ENCODE results near the gene ELMO2. TPM values are rescaled to one million over a fixed set of nuclear protein-coding genes. Genes with fewer than 3 reads are reported as not detected.
A peak's percentile ranks its signal among the peaks of the same experiment; 100 is the strongest.

Gene ELMO2
- total RNA-seq, 3 donors from 2014 or later (not counting 1 experiment from before 2014, with no cell fraction given): 108 to 156 (median 142) TPM

DNA sequence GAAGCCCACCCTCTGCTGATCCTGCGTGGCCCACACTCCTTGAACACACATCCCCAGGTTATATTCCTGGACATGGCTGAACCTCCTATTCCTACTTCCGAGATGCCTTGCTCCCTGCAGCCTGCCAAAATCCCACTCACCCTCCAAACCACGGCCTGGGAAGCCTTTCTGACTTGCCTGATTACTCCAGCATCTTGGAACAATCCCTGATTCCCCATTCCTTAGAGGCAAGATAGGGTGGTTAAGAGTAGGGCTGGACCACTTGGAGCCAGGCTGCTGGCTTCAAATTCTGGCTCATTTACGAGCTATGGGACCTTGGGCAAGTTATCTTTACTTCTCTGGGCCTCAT is 52.2 kb downstream of the ELMO2 start:
- no peak overlapping the region for H3K27ac ChIP-seq (ENCODE audit: low read length)
- no peaks in the 10 kb centered on the region for H3K9me3 ChIP-seq (ENCODE audit: control insufficient read depth, insufficient read depth, low read length)
- intact Hi-C loops (cut with micrococcal nuclease): no loop called here
- Mint-ChIP-seq H3K27ac (peak overlapping the region in 1 of 2 donors; percentile 42), H3K9me3 (no peaks in the 10 kb centered on the region), H3K4me3 (no peak overlapping the region), H3K4me1 (peaks cover 28 to 58% of the 10 kb centered on the region in 2 donors), H3K27me3 (ENCODE audit: low read depth in 2 of 2) (no peaks in the 10 kb centered on the region), H3K36me3 (no peaks in the 10 kb centered on the region)
- ATAC-seq: no peak
- no peak overlapping the region for H3K4me3 ChIP-seq (ENCODE audit: low read length)
- H3K27me3 ChIP-seq (ENCODE audit: control insufficient read depth, insufficient read depth, low read length): no peaks in the 10 kb centered on the region
- peaks cover 22% of the 10 kb centered on the region for H3K36me3 ChIP-seq (ENCODE audit: control insufficient read depth, insufficient read depth, low read length)
- 95% methylated on average over 4 of the region's 4 CpGs for WGBS (ENCODE audit: insufficient coverage)
- H3K4me1 ChIP-seq (ENCODE audit: control insufficient read depth, insufficient read depth, low read length): peaks cover 20% of the 10 kb centered on the region
- DNase-seq: no peak
- TF ChIP-seq, protein P1, sequence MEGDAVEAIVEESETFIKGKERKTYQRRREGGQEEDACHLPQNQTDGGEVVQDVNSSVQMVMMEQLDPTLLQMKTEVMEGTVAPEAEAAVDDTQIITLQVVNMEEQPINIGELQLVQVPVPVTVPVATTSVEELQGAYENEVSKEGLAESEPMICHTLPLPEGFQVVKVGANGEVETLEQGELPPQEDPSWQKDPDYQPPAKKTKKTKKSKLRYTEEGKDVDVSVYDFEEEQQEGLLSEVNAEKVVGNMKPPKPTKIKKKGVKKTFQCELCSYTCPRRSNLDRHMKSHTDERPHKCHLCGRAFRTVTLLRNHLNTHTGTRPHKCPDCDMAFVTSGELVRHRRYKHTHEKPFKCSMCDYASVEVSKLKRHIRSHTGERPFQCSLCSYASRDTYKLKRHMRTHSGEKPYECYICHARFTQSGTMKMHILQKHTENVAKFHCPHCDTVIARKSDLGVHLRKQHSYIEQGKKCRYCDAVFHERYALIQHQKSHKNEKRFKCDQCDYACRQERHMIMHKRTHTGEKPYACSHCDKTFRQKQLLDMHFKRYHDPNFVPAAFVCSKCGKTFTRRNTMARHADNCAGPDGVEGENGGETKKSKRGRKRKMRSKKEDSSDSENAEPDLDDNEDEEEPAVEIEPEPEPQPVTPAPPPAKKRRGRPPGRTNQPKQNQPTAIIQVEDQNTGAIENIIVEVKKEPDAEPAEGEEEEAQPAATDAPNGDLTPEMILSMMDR (IDR thresholded peaks at IDR 0.05): no peak

DNA sequence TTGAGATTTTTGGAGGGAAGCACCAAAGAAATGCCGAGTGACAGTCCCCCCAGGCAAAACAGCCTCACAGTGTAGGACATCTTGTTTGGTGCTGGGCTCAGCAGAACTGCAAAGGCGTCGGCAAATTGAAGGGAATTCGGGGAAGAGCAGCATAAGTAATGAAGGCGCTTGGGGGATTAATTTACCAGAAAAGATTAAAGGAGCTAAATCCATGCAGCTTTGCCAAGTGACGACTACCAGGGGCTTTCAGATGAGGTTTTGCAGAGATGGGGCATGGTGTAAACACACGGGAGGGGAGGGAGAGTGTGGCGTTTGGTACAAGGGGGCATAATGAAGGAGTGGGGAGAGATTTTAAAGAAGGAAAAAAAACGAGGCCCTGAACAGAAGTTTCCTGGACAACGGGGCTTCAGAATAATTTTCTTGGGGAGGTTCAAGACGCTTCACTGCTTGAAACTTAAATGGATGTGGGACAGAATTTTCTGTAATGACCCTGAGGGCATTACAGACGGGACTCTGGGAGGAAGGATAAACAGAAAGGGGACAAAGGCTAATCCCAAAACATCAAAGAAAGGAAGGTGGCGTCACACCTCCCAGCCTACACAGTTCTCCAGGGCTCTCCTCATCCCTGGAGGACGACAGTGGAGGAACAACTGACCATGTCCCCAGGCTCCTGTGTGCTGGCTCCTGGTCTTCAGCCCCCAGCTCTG is 52.8 kb downstream of the ELMO2 start:
- Mint-ChIP-seq H3K4me1 (peaks cover 23 to 58% of the 10 kb centered on the region in 2 donors), H3K27ac (peak overlapping the region in 1 of 2 donors; percentile 42), H3K4me3 (no peak overlapping the region), H3K9me3 (no peaks in the 10 kb centered on the region), H3K27me3 (ENCODE audit: low read depth in 2 of 2) (no peaks in the 10 kb centered on the region), H3K36me3 (no peaks in the 10 kb centered on the region)
- no peak overlapping the region for H3K27ac ChIP-seq (ENCODE audit: low read length)
- no peaks in the 10 kb centered on the region for H3K9me3 ChIP-seq (ENCODE audit: control insufficient read depth, insufficient read depth, low read length)
- WGBS (ENCODE audit: insufficient coverage): 92% methylated on average over 14 of the region's 14 CpGs
- H3K36me3 ChIP-seq (ENCODE audit: control insufficient read depth, insufficient read depth, low read length): peaks cover 22% of the 10 kb centered on the region
- no peak for ATAC-seq
- peaks cover 20% of the 10 kb centered on the region for H3K4me1 ChIP-seq (ENCODE audit: control insufficient read depth, insufficient read depth, low read length)
- intact Hi-C loops (cut with micrococcal nuclease): no loop called here
- TF ChIP-seq, protein P1 (IDR thresholded peaks at IDR 0.05): no peak
- no peaks in the 10 kb centered on the region for H3K27me3 ChIP-seq (ENCODE audit: control insufficient read depth, insufficient read depth, low read length)
- H3K4me3 ChIP-seq (ENCODE audit: low read length): no peak overlapping the region
- no peak for DNase-seq

DNA sequence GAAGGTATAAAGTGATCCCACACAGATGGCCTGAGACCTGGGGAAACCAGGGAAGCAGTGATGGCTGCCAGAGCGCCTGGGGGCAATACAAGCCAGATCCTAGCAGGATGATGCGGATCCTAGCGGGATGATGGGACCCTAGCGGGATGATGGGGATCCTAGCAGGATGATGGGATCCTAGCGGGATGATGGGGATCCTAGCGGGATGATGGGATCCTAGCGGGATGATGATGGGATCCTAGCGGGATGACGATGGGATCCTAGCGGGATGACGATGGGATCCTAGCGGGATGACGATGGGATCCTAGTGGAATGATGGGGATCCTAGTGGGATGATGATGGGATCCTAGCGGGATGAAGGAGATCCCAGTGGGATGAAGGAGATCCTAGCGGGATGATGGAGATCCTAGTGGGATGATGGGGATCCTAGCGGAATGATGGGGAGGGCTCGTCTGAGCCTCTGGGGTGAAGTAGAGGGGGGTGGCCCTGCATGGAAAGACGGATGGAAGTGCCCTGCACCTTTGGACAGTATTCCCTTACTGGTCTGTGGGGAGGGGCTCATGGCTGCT is 54.0 kb downstream of the ELMO2 start:
- no peaks in the 10 kb centered on the region for H3K27me3 Mint-ChIP-seq (ENCODE audit: low read depth in 2 of 2)
- Histone ChIP-seq H3K9me3 (ENCODE audit: control insufficient read depth, insufficient read depth, low read length) (no peaks in the 10 kb centered on the region), H3K36me3 (ENCODE audit: control insufficient read depth, insufficient read depth, low read length) (peaks cover 22% of the 10 kb centered on the region), H3K27me3 (ENCODE audit: control insufficient read depth, insufficient read depth, low read length) (no peaks in the 10 kb centered on the region), H3K4me1 (ENCODE audit: control insufficient read depth, insufficient read depth, low read length) (peaks cover 11% of the 10 kb centered on the region), H3K4me3 (ENCODE audit: low read length) (no peak overlapping the region), H3K27ac (ENCODE audit: low read length) (no peak overlapping the region)
- intact Hi-C loops (cut with micrococcal nuclease): no loop called here
- no peaks in the 10 kb centered on the region for H3K36me3 Mint-ChIP-seq
- H3K4me3 Mint-ChIP-seq: no peak overlapping the region
- peak overlapping the region in 1 of 2 donors; percentile 60 for H3K27ac Mint-ChIP-seq
- 92% methylated on average over 18 of the region's 18 CpGs for WGBS (ENCODE audit: insufficient coverage)
- H3K4me1 Mint-ChIP-seq: peaks cover 22 to 47% of the 10 kb centered on the region in 2 donors
- TF ChIP-seq, protein P1 (IDR thresholded peaks at IDR 0.05): no peak
- ATAC-seq (no peak), DNase-seq (no peak)
- H3K9me3 Mint-ChIP-seq: no peaks in the 10 kb centered on the region

Measured in natural killer cell (primary cell).